Uterus (tissue), 4 donors: ENCODE results near the gene DCDC2. TPM values are rescaled to one million over a fixed set of nuclear protein-coding genes. Genes with fewer than 3 reads are reported as not detected.
"Not testable (repeated sequence)": the region's sequence is repeated elsewhere in the genome, so short reads cannot be mapped to it uniquely, and the experiment has no call there.

Experiments
- DNase-seq, 2 donors: peaks; one replicate each; pipeline ENCODE4 v3.0.0-alpha.2; 2019 to 2020
- H3K27ac ChIP-seq, 2 donors: fragments of 200-600 bp; sonication (generic); 1 replicate in 1 of 2; 2 replicates in 1 of 2; pipeline ENCODE4 v1.5.1; 2016 to 2018
- H3K27me3 ChIP-seq, 2 donors: fragments of 200-600 bp; sonication (generic); one replicate each; pipeline ENCODE4 v1.5.1; 2018 to 2019; ENCODE audit warnings: control low read depth in 1 of 2
- H3K36me3 ChIP-seq, 2 donors: fragments of 200-600 bp; sonication (generic); one replicate each; pipeline ENCODE4 v1.5.1; 2019; ENCODE audit warnings: control low read depth in 1 of 2
- H3K4me1 ChIP-seq, 2 donors: fragments of 200-600 bp; sonication (generic); one replicate each; pipeline ENCODE4 v1.5.1; 2018 to 2019; ENCODE audit warnings: control low read depth in 1 of 2
- H3K4me3 ChIP-seq, 2 donors: fragments of 200-600 bp; sonication (generic); 1 replicate in 1 of 2; 2 replicates in 1 of 2; pipeline ENCODE4 v1.5.1; 2018 to 2019; ENCODE audit warnings: mild to moderate bottlenecking in 1 of 2
- H3K9me3 ChIP-seq, 2 donors: fragments of 200-600 bp; sonication (generic); one replicate each; pipeline ENCODE4 v1.5.1; 2019; ENCODE audit warnings: control low read depth in 1 of 2
- CTCF ChIP-seq, 4 experiments: fragments of 200-600 bp in 2 of 4; fragments of 450-650 bp in 2 of 4; sonication (generic) in 2 of 4; IDR thresholded peaks; one replicate each; pipeline ENCODE4 v1.5.1; 2016 to 2019; ENCODE audit warnings: antibody characterized with exemption in 4 of 4, mild to moderate bottlenecking in 2 of 4, moderate library complexity in 1 of 4
- POLR2A ChIP-seq, 2 donors: fragments of 450-650 bp; IDR thresholded peaks; one replicate each; pipeline ENCODE4 v1.6.1; 2016; ENCODE audit warnings: antibody characterized with exemption in 2 of 2, mild to moderate bottlenecking in 1 of 2, moderate library complexity in 1 of 2
- intact Hi-C: fragments of 100-400 bp; cut with DNase I; formaldehyde crosslinking; loops from one replicate; pipeline ENCODE4 v1.15.1; 2023; ENCODE audit warnings: low total_unique reads
- total RNA-seq, 4 donors: library from RNA; depleted of rRNA in 3 of 4; stranded (reverse); fragments of >200 nt in 3 of 4; gene quantifications; one replicate each; pipeline versions ENCODE4 v1.1.0 to v1.2.4, GENCODE V29; 2014 to 2023
- donor health status: DM: yes; HTN: yes; CAD: no.

Gene DCDC2
- total RNA-seq, 4 donors from 2014 or later, result 1.0 to 7.4 TPM; not detected in 2

GRCh38 chr6:24249926-24250325, 107.9 kb downstream of the DCDC2 start:
- Histone ChIP-seq H3K36me3 (no peaks in the 10 kb centered on the region), H3K27me3 (no peaks in the 10 kb centered on the region), H3K4me3 (no peak overlapping the region), H3K9me3 (no peaks in the 10 kb centered on the region), H3K4me1 (no peaks in the 10 kb centered on the region), H3K27ac (no peak overlapping the region)
- no peak for TF ChIP-seq CTCF (IDR thresholded peaks at IDR 0.05)
- no peak for TF ChIP-seq POLR2A (IDR thresholded peaks at IDR 0.05)
- intact Hi-C loops, result no loop called here
- DNase-seq, result no peak

GRCh38 chr6:24245275-24245674, 112.6 kb downstream of the DCDC2 start:
- Histone ChIP-seq H3K36me3 (no peaks in the 10 kb centered on the region), H3K4me1 (no peaks in the 10 kb centered on the region), H3K27ac (no peak overlapping the region), H3K4me3 (no peak overlapping the region), H3K9me3 (no peaks in the 10 kb centered on the region), H3K27me3 (no peaks in the 10 kb centered on the region)
- DNase-seq, result no peak
- intact Hi-C loops, result no loop called here
- TF ChIP-seq CTCF (IDR thresholded peaks at IDR 0.05), result no peak
- no peak for TF ChIP-seq POLR2A (IDR thresholded peaks at IDR 0.05)

- H3K27ac ChIP-seq, result no peak overlapping the region
- no peaks in the 10 kb centered on the region for H3K36me3 ChIP-seq
- no peak for DNase-seq
- intact Hi-C loops, result no loop called here
- TF ChIP-seq CTCF (IDR thresholded peaks at IDR 0.05) (no peak), POLR2A (IDR thresholded peaks at IDR 0.05) (no peak)
- H3K4me1 ChIP-seq, result no peaks in the 10 kb centered on the region
- no peak overlapping the region for H3K4me3 ChIP-seq
- H3K27me3 ChIP-seq, result no peaks in the 10 kb centered on the region
- no peaks in the 10 kb centered on the region for H3K9me3 ChIP-seq
Observed at GRCh38 chr6:24242924-24243323, 114.9 kb downstream of the DCDC2 start.

GRCh38 chr6:24241779-24242178, 116.1 kb downstream of the DCDC2 start:
- intact Hi-C loops, H3K27me3 ChIP-seq, H3K4me3 ChIP-seq, H3K27ac ChIP-seq, H3K36me3 ChIP-seq, H3K9me3 ChIP-seq, DNase-seq, H3K4me1 ChIP-seq: not testable (repeated sequence)

DNA sequence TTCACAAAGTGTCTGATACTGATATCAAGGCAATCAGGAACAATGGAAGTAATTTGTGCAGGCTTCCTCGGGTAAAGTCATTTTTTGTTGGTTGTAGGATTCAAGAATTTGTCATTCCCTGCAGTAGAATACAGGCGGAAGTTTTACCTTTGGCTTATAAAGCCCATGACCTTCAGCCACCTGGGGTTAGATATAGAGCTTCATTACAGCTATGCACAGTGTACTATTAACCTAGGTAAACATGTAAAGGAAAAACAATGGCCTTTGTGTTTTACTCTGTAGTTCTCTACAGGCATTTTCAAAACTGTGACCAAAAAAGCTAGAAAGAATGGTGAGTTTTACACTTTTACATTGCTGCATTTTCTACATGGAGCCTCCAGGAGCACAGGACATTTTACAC, 116.9 kb downstream of the DCDC2 start:
- no peaks in the 10 kb centered on the region for H3K27me3 ChIP-seq
- no peaks in the 10 kb centered on the region for H3K4me1 ChIP-seq
- DNase-seq, result no peak
- H3K36me3 ChIP-seq, result no peaks in the 10 kb centered on the region
- no peak overlapping the region for H3K4me3 ChIP-seq
- H3K9me3 ChIP-seq, result no peaks in the 10 kb centered on the region
- no peak overlapping the region for H3K27ac ChIP-seq
- intact Hi-C loops, result no loop called here
- TF ChIP-seq POLR2A (IDR thresholded peaks at IDR 0.05) (no peak), CTCF (IDR thresholded peaks at IDR 0.05) (no peak)

- Histone ChIP-seq H3K9me3 (no peaks in the 10 kb centered on the region), H3K36me3 (no peaks in the 10 kb centered on the region), H3K27me3 (no peaks in the 10 kb centered on the region), H3K4me3 (no peak overlapping the region), H3K27ac (no peak overlapping the region), H3K4me1 (no peaks in the 10 kb centered on the region)
- no peak for TF ChIP-seq CTCF (IDR thresholded peaks at IDR 0.05)
- no peak for TF ChIP-seq POLR2A (IDR thresholded peaks at IDR 0.05)
- intact Hi-C loops, result no loop called here
- DNase-seq, result no peak
Observed at GRCh38 chr6:24240380-24240928, 117.4 kb downstream of the DCDC2 start.
